ENCODE results near the gene MFAP2. TPM values are rescaled to one million over a fixed set of nuclear protein-coding genes. Genes with fewer than 3 reads are reported as not detected.

MFAP2 gene
- total and polyA plus RNA-seq, 7 experiments from 2014 or later = 0.76 TPM; not detected in 6

- Histone ChIP-seq H3K9me3 (ENCODE audit: control insufficient read depth in 2 of 3, low read length in 3 of 3) (no peaks in the 10 kb centered on the region), H3K4me3 (ENCODE audit: low read length) (no peak overlapping the region), H3K36me3 (ENCODE audit: control insufficient read depth in 2 of 3, insufficient read depth in 3 of 3, low read length in 3 of 3) (no peaks in the 10 kb centered on the region), H3K27ac (ENCODE audit: low read depth, low read length) (no peak overlapping the region), H3K4me1 (ENCODE audit: control insufficient read depth in 2 of 2, insufficient read depth in 2 of 2, low read length in 2 of 2) (no peaks in the 10 kb centered on the region), H3K27me3 (ENCODE audit: control insufficient read depth in 2 of 2, insufficient read depth in 2 of 2, low read length in 2 of 2) (no peaks in the 10 kb centered on the region)
- H3K27ac Mint-ChIP-seq = no peak overlapping the region
- POLR2A ChIA-PET = interaction anchor here (0.6 to 1.1 kb wide), 3 partner anchors 18 to 58 kb away, joined by 3 read pairs; no protein-coding TSS in a partner anchor
- intact Hi-C loops (cut with micrococcal nuclease) = no loop called here
- ATAC-seq = no peak
- no peak for DNase-seq
- CTCF ChIA-PET = no interaction called here
- H3K4me3 Mint-ChIP-seq = peak overlapping the region in 2 of 10 donors; percentile 14 to 90
- H3K27me3 Mint-ChIP-seq = peaks cover 18 to 37% (median 21%) of the 10 kb centered on the region in 5 donors
- no peaks in the 10 kb centered on the region for H3K9me3 Mint-ChIP-seq
- H3K4me1 Mint-ChIP-seq = peaks cover 6 to 11% (median 10%) of the 10 kb centered on the region in 7 donors
- peaks cover 0 to 7% (median 0%) of the 10 kb centered on the region in 5 donors for H3K36me3 Mint-ChIP-seq
These were observed 1.6 kb downstream of the MFAP2 start for GRCh38 chr1:16978567-16979474.

- no peak for ATAC-seq
- intact Hi-C loops (cut with micrococcal nuclease) = no loop called here
- no peaks in the 10 kb centered on the region for H3K36me3 ChIP-seq (ENCODE audit: control insufficient read depth in 2 of 3, insufficient read depth in 3 of 3, low read length in 3 of 3)
- ChIA-PET CTCF (no interaction called here), POLR2A (no interaction called here)
- H3K9me3 ChIP-seq (ENCODE audit: control insufficient read depth in 2 of 3, low read length in 3 of 3) = no peaks in the 10 kb centered on the region
- no peaks in the 10 kb centered on the region for H3K27me3 ChIP-seq (ENCODE audit: control insufficient read depth in 2 of 2, insufficient read depth in 2 of 2, low read length in 2 of 2)
- no peaks in the 10 kb centered on the region for H3K9me3 Mint-ChIP-seq
- no peak overlapping the region for H3K27ac Mint-ChIP-seq
- peaks cover 6 to 11% (median 10%) of the 10 kb centered on the region in 7 donors for H3K4me1 Mint-ChIP-seq
- H3K4me1 ChIP-seq (ENCODE audit: control insufficient read depth in 2 of 2, insufficient read depth in 2 of 2, low read length in 2 of 2) = no peaks in the 10 kb centered on the region
- H3K4me3 ChIP-seq (ENCODE audit: low read length) = no peak overlapping the region
- peaks cover 0 to 7% (median 0%) of the 10 kb centered on the region in 5 donors for H3K36me3 Mint-ChIP-seq
- DNase-seq = no peak
- H3K27me3 Mint-ChIP-seq = peaks cover 14 to 33% (median 19%) of the 10 kb centered on the region in 5 donors
- no peak overlapping the region for H3K27ac ChIP-seq (ENCODE audit: low read depth, low read length)
- peak overlapping the region in 1 of 10 donors; percentile 42 for H3K4me3 Mint-ChIP-seq
These were observed 2.3 kb downstream of the MFAP2 start for GRCh38 chr1:16978139-16978538.

- peaks cover 10 to 29% (median 14%) of the 10 kb centered on the region in 5 donors for H3K27me3 Mint-ChIP-seq
- ChIA-PET POLR2A (no interaction called here), CTCF (no interaction called here)
- intact Hi-C loops (cut with micrococcal nuclease) = no loop called here
- no peaks in the 10 kb centered on the region for H3K9me3 Mint-ChIP-seq
- Histone ChIP-seq H3K36me3 (ENCODE audit: control insufficient read depth in 2 of 3, insufficient read depth in 3 of 3, low read length in 3 of 3) (no peaks in the 10 kb centered on the region), H3K9me3 (ENCODE audit: control insufficient read depth in 2 of 3, low read length in 3 of 3) (no peaks in the 10 kb centered on the region), H3K27me3 (ENCODE audit: control insufficient read depth in 2 of 2, insufficient read depth in 2 of 2, low read length in 2 of 2) (no peaks in the 10 kb centered on the region), H3K27ac (ENCODE audit: low read depth, low read length) (no peak overlapping the region), H3K4me3 (ENCODE audit: low read length) (no peak overlapping the region), H3K4me1 (ENCODE audit: control insufficient read depth in 2 of 2, insufficient read depth in 2 of 2, low read length in 2 of 2) (no peaks in the 10 kb centered on the region)
- peak overlapping the region in 1 of 9 donors; percentile 61 for H3K27ac Mint-ChIP-seq
- peaks cover 0 to 7% (median 0%) of the 10 kb centered on the region in 5 donors for H3K36me3 Mint-ChIP-seq
- ATAC-seq (no peak), DNase-seq (no peak)
- no peak overlapping the region for H3K4me3 Mint-ChIP-seq
- peaks cover 6 to 11% (median 10%) of the 10 kb centered on the region in 7 donors for H3K4me1 Mint-ChIP-seq
These were observed 3.0 kb downstream of the MFAP2 start for GRCh38 chr1:16977377-16977776.

- ChIA-PET POLR2A (no interaction called here), CTCF (no interaction called here)
- Histone ChIP-seq H3K4me3 (ENCODE audit: low read length) (no peak overlapping the region), H3K9me3 (ENCODE audit: control insufficient read depth in 2 of 3, low read length in 3 of 3) (no peaks in the 10 kb centered on the region), H3K36me3 (ENCODE audit: control insufficient read depth in 2 of 3, insufficient read depth in 3 of 3, low read length in 3 of 3) (no peaks in the 10 kb centered on the region), H3K4me1 (ENCODE audit: control insufficient read depth in 2 of 2, insufficient read depth in 2 of 2, low read length in 2 of 2) (no peaks in the 10 kb centered on the region), H3K27ac (ENCODE audit: low read depth, low read length) (no peak overlapping the region), H3K27me3 (ENCODE audit: control insufficient read depth in 2 of 2, insufficient read depth in 2 of 2, low read length in 2 of 2) (no peaks in the 10 kb centered on the region)
- Mint-ChIP-seq H3K9me3 (no peaks in the 10 kb centered on the region), H3K4me3 (no peak overlapping the region), H3K27ac (no peak overlapping the region), H3K4me1 (peaks cover 6 to 11% (median 10%) of the 10 kb centered on the region in 7 donors), H3K27me3 (peaks cover 10 to 25% (median 11%) of the 10 kb centered on the region in 5 donors), H3K36me3 (peaks cover 0 to 7% (median 0%) of the 10 kb centered on the region in 5 donors)
- no peak for DNase-seq
- ATAC-seq = no peak
- intact Hi-C loops (cut with micrococcal nuclease) = no loop called here
These were observed 3.5 kb downstream of the MFAP2 start for GRCh38 chr1:16976966-16977365.

GRCh38 chr1:16975838-16976237, 4.6 kb downstream of the MFAP2 start:
- H3K27me3 Mint-ChIP-seq = peaks cover 2 to 15% (median 2%) of the 10 kb centered on the region in 5 donors
- Histone ChIP-seq H3K27ac (ENCODE audit: low read depth, low read length) (no peak overlapping the region), H3K9me3 (ENCODE audit: control insufficient read depth in 2 of 3, low read length in 3 of 3) (no peaks in the 10 kb centered on the region), H3K4me3 (ENCODE audit: low read length) (no peak overlapping the region), H3K36me3 (ENCODE audit: control insufficient read depth in 2 of 3, insufficient read depth in 3 of 3, low read length in 3 of 3) (peaks cover 0 to 6% (median 0%) of the 10 kb centered on the region in 3 experiments), H3K27me3 (ENCODE audit: control insufficient read depth in 2 of 2, insufficient read depth in 2 of 2, low read length in 2 of 2) (no peaks in the 10 kb centered on the region), H3K4me1 (ENCODE audit: control insufficient read depth in 2 of 2, insufficient read depth in 2 of 2, low read length in 2 of 2) (no peaks in the 10 kb centered on the region)
- peak overlapping the region in 3 of 9 donors; percentile 2 to 67 (median 6) for H3K27ac Mint-ChIP-seq
- H3K36me3 Mint-ChIP-seq = peaks cover 0 to 3% (median 0%) of the 10 kb centered on the region in 5 donors
- peaks cover 2 to 6% (median 2%) of the 10 kb centered on the region in 7 donors for H3K4me1 Mint-ChIP-seq
- DNase-seq (no peak), ATAC-seq (no peak)
- no peak overlapping the region for H3K4me3 Mint-ChIP-seq
- POLR2A ChIA-PET = no interaction called here
- CTCF ChIA-PET = no interaction called here
- intact Hi-C loops (cut with micrococcal nuclease) = no loop called here
- H3K9me3 Mint-ChIP-seq = no peaks in the 10 kb centered on the region

GRCh38 chr1:16975211-16975610, 5.2 kb downstream of the MFAP2 start:
- intact Hi-C loops (cut with micrococcal nuclease) = no loop called here
- H3K4me1 ChIP-seq (ENCODE audit: control insufficient read depth in 2 of 2, insufficient read depth in 2 of 2, low read length in 2 of 2) = no peaks in the 10 kb centered on the region
- Mint-ChIP-seq H3K4me1 (peaks cover 0 to 3% (median 0%) of the 10 kb centered on the region in 7 donors), H3K9me3 (no peaks in the 10 kb centered on the region), H3K27ac (no peak overlapping the region), H3K4me3 (no peak overlapping the region), H3K27me3 (peaks cover 0 to 11% (median 0%) of the 10 kb centered on the region in 5 donors), H3K36me3 (peaks cover 0 to 3% (median 0%) of the 10 kb centered on the region in 5 donors)
- no peak overlapping the region for H3K4me3 ChIP-seq (ENCODE audit: low read length)
- no peak overlapping the region for H3K27ac ChIP-seq (ENCODE audit: low read depth, low read length)
- CTCF ChIA-PET = no interaction called here
- ATAC-seq = no peak
- DNase-seq = no peak
- POLR2A ChIA-PET = no interaction called here
- H3K36me3 ChIP-seq (ENCODE audit: control insufficient read depth in 2 of 3, insufficient read depth in 3 of 3, low read length in 3 of 3) = peaks cover 0 to 12% (median 0%) of the 10 kb centered on the region in 3 experiments
- H3K27me3 ChIP-seq (ENCODE audit: control insufficient read depth in 2 of 2, insufficient read depth in 2 of 2, low read length in 2 of 2) = no peaks in the 10 kb centered on the region
- H3K9me3 ChIP-seq (ENCODE audit: control insufficient read depth in 2 of 3, low read length in 3 of 3) = no peaks in the 10 kb centered on the region
